ENCODE measurements around the gene TMEM107. TPM values are rescaled to one million over a fixed set of nuclear protein-coding genes. Genes with fewer than 3 reads are reported as not detected.
A peak's percentile ranks its signal among the peaks of the same experiment; 100 is the strongest.

The TMEM107 gene
- total RNA-seq, 4 donors from 2014 or later = 28.2 to 47.1 (median 38.2) TPM

DNA sequence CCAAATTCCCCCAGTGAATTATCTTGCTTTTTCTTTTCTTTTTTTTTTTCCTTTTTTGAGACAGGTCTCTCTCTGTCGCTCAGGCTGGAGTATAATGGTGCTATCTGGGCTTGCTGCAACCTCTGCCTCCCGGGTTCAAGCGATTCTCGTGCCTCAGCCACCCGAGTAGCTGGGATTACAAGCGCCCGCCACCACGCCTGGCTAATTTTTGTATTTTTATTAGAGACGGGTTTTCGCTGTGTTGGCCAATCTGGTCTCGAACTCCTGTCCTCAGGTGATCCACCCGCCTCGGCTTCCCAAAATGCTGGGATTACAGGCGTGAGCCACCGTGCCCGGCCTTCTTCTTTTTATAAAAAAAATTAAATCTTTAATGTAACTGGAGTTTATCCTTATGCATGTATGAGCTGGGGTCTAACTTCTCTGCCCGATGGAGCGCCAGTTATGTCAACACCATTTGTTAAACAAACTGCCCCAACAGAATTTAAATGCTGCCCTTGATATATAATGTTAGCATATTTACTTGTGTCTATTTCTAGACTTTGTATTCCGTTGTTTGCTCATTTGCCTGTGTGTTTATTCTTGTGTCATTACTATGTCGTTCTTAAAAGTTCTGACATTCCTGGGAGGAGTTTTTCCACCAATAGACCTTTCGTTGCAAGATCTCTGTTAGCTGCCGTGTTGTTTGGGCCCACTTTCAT is 34.7 kb upstream of the TMEM107 start:
- Histone ChIP-seq H3K27me3 (no peaks in the 10 kb centered on the region), H3K4me1 (peaks cover 0 to 15% (median 7%) of the 10 kb centered on the region in 4 donors), H3K4me3 (peak overlapping the region; percentile 45 to 66 (median 52)), H3K36me3 (no peaks in the 10 kb centered on the region), H3K9me3 (no peaks in the 10 kb centered on the region), H3K27ac (peak overlapping the region; percentile 80 to 93 (median 84))
- peak in 1 of 2 donors; percentile 11 for TF ChIP-seq POLR2A (IDR thresholded peaks at IDR 0.05)
- TF ChIP-seq, protein P1, sequence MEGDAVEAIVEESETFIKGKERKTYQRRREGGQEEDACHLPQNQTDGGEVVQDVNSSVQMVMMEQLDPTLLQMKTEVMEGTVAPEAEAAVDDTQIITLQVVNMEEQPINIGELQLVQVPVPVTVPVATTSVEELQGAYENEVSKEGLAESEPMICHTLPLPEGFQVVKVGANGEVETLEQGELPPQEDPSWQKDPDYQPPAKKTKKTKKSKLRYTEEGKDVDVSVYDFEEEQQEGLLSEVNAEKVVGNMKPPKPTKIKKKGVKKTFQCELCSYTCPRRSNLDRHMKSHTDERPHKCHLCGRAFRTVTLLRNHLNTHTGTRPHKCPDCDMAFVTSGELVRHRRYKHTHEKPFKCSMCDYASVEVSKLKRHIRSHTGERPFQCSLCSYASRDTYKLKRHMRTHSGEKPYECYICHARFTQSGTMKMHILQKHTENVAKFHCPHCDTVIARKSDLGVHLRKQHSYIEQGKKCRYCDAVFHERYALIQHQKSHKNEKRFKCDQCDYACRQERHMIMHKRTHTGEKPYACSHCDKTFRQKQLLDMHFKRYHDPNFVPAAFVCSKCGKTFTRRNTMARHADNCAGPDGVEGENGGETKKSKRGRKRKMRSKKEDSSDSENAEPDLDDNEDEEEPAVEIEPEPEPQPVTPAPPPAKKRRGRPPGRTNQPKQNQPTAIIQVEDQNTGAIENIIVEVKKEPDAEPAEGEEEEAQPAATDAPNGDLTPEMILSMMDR (IDR thresholded peaks at IDR 0.05) = no peak
- TF ChIP-seq EP300 (IDR thresholded peaks at IDR 0.05) = no peak
- WGBS, 2 donors = 17% methylated on average over 22 of the region's 22 CpGs
- no peak for DNase-seq (ENCODE audit: low spot score in 2 of 2)

DNA sequence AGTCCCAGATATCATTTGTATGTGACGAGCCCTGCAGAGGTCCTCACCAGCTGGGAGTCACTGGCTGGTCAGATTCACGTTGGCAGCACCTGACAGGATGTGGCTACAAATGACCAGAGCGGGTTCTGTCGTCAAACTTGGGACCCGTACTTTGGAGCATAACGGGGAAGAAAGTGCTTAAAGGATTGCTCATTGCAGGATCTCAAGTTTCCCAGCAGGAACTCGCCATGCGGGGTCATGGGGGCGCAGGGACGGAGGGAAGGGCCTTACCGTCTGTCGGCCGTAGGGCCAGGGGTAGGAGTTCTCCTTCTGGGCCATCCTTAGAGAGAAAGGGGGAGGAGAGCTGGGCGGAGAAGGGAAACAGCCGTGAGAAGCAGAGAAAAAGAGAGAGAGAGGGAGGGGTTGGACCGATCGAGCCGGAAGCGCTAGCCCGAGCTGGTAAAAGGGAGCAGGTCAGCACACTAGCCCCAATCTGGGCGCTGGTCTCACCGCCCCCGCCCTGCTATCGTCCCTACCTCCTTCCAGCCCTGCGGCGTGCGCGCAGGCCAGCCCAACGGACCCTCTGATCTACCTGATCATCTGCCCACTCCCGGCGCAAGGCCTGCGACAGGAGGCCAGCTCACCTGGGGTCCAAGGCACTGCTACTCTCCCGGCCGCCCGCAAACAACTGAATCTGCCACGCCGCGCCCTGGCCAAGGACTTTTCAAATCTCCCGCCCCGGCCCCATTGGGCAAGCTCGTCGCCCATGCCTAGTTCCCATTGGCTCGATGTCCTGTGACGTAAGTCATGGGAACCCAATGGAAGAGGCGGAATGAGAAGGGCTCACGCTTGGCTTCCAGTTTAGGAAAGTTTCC is 34.0 kb upstream of the TMEM107 start, which contains the start of gene AURKB:
Gene AURKB (minus strand): TSS at position 669 of the 854 bp plus-strand sequence. CDS start 351 bp downstream, at position 318.
- peaks cover 0 to 15% (median 7%) of the 10 kb centered on the region in 4 donors for H3K4me1 ChIP-seq
- H3K9me3 ChIP-seq = no peaks in the 10 kb centered on the region
- 2 to 3% methylated on average over 45 of the region's 46 CpGs for WGBS, 2 donors
- peak; percentile 91 to 98 for DNase-seq (ENCODE audit: low spot score in 2 of 2)
- H3K27me3 ChIP-seq = no peaks in the 10 kb centered on the region
- H3K4me3 ChIP-seq = peak within 1 kb of the TSS; percentile 45 to 66 (median 52)
- peak in 1 of 2 donors; percentile 80 for TF ChIP-seq EP300 (IDR thresholded peaks at IDR 0.05)
- TF ChIP-seq POLR2A (IDR thresholded peaks at IDR 0.05) = no peak
- TF ChIP-seq, protein P1 (IDR thresholded peaks at IDR 0.05) = no peak
- peak within 1 kb of the TSS; percentile 80 to 93 (median 84) for H3K27ac ChIP-seq
- no peaks in the 10 kb centered on the region for H3K36me3 ChIP-seq

- no peaks in the 10 kb centered on the region for H3K9me3 ChIP-seq
- H3K4me3 ChIP-seq = peak overlapping the region in 1 of 4 donors; percentile 32
- TF ChIP-seq, protein P1 (IDR thresholded peaks at IDR 0.05) = no peak
- no peaks in the 10 kb centered on the region for H3K27me3 ChIP-seq
- no peak for DNase-seq (ENCODE audit: low spot score in 2 of 2)
- H3K27ac ChIP-seq = peak overlapping the region in 2 of 4 donors; percentile 32 to 76
- no peaks in the 10 kb centered on the region for H3K36me3 ChIP-seq
- peaks cover 0 to 15% (median 7%) of the 10 kb centered on the region in 4 donors for H3K4me1 ChIP-seq
- 82 to 91% methylated on average over 12 of the region's 12 CpGs for WGBS, 2 donors
Measured at GRCh38 chr17:8206536-8206935, 30.4 kb upstream of the TMEM107 start.

DNA sequence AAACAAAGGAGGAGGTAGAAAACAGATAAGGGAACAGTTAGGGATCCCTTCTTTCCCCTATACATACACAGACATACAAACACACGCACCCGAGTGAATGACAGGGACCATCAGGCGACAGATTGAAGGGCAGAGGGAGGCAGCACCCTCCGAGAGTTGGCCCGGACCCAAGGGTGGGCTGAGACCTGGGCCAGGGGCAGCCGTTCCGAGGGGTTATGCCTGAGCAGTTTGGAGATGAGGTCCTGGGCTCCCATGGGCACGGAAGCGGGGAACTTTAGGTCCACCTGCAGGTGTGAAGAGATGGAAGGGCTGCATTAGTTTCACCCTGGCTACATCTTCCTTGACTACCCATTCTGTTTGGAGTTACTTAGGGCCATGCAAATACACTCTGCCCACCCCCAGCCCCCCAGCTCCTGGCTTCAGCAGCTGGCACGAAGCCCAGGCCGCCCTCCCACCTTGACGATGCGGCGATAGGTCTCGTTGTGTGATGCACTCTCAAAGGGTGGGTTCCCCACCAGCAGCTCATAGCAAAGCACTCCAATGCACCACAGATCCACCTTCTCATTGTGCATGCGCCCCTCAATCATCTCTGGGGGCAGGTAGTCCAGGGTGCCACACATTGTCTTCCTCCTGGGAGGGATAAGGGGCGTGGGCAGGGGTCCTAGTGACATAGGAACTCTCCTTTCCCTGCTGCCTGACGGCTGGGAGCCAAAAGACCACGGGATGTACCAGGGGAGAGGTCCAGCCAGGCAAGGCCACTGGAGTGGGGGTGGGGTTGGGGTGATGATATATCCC is 28.8 kb upstream of the TMEM107 start:
- 85 to 90% methylated on average over 17 to 19 of the region's 19 CpGs for WGBS, 2 donors
- TF ChIP-seq, protein P1 (IDR thresholded peaks at IDR 0.05) = no peak
- TF ChIP-seq EP300 (IDR thresholded peaks at IDR 0.05) = no peak
- no peak for TF ChIP-seq POLR2A (IDR thresholded peaks at IDR 0.05)
- peaks cover 0 to 3% (median 1%) of the 10 kb centered on the region in 4 donors for H3K4me1 ChIP-seq

More for the DNA sequence above, 28.8 kb upstream of the TMEM107 start:
- Histone ChIP-seq H3K27me3 (no peaks in the 10 kb centered on the region), H3K27ac (peak overlapping the region in 1 of 4 donors; percentile 19), H3K9me3 (no peaks in the 10 kb centered on the region), H3K4me3 (no peak overlapping the region), H3K36me3 (no peaks in the 10 kb centered on the region)
- no peak for DNase-seq (ENCODE audit: low spot score in 2 of 2)
